NCI-H146 treated with DMSO at 0.1 percent for 48 hours (cell line): ENCODE results near the gene FLCN.

Experiments used
- DNase-seq: peaks from one replicate; lab custom pipeline; 2025; ENCODE audit not compliant: unreplicated experiment; lab: John Stamatoyannopoulos, UW

The FLCN gene

DNA sequence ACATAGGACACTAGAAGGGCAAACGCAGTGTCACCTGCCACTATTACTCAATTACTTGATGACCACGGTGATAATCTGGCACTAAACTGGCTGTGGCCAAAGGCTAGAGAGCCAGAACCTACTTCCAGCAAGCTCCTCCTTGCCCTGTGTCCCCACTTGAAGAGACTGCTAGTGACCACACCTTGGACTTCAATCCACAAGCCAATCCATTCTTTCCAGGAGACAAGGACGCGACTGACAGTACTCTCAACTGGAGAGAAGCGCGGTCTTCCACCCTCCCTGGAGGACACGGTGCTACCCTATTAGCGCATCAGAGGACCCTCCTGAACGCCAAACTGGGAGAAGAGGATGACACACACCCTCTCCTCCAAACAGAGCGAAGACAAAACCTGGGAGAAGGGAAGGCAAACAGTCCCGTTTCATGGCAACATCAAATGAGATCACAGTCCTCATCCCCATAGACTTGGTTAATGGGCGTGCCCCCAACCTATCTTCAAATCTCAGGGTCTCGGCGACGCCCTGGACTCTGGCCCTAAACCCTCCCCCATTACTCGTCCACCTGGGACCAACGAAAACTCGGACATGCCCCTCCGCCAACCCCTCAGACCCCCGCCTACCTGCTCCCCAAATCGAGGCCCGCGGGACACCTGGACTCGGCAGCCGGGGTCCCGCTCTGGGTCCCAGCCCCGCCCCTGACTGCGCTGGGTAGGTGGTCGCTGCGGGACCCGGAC is 508 bp downstream of the FLCN start:
- DNase-seq = peak; percentile 15

DNA sequence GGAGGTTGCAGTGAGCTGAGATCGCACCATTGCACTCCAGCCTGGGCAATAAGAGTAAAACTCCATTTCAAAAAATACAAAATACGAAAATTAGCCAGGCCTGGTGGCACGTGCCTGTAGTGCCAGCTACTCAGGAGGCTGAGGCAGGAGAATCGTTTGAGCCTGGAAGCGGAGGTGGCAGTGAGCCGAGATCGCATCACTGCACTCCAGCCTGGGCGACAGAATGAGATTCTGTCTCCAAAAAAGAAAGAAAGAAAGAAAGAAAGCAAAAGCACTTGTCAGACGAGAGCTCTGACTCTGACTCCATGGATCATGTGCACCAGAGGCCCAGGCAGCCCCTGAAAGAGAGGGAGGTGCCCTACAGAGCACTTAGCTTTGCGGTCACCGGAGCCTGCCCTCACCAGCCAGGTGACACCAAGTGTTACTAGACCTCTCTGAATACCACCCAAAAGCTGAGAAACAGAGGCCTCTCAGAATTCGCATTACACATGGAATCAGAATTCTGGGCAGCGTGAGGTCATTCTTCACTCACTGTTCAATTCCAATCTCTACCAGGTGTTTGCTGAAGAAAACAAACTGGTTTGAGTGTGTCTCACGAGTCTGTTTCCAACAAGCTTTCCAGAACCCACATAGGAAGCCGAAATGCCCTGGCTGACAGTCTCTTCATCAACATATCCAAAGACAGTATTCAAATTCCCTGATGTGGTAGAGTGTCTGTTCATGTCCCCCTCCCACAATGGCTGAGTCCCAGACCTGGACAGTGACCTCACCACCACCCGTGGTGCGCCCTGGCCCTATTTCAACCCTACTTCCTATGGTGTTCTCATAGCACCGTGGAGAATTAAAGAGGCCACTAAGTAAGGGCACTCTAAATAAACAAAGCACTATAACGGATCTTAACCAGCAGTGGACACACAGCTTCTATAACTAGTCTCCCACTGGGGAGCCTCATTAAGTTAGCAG is 1.5 kb downstream of the FLCN start:
- peak; percentile 72 for DNase-seq

DNA sequence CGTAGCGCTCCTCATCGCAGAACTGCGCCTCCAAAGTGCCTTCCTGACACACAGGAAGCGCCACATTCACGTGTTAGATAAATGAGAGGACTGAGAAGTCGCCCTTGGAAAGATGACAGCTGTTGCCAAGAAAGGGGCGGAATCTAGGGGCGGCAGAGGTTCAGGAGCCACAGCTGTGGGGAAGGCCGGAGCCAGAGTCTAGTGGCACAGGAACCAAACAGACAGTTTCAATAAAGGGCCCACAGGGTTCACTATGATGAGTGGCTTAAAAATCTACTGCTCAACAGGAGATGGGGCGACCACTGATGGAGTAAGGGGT is 4.7 kb downstream of the FLCN start:
- DNase-seq = no peak

DNA sequence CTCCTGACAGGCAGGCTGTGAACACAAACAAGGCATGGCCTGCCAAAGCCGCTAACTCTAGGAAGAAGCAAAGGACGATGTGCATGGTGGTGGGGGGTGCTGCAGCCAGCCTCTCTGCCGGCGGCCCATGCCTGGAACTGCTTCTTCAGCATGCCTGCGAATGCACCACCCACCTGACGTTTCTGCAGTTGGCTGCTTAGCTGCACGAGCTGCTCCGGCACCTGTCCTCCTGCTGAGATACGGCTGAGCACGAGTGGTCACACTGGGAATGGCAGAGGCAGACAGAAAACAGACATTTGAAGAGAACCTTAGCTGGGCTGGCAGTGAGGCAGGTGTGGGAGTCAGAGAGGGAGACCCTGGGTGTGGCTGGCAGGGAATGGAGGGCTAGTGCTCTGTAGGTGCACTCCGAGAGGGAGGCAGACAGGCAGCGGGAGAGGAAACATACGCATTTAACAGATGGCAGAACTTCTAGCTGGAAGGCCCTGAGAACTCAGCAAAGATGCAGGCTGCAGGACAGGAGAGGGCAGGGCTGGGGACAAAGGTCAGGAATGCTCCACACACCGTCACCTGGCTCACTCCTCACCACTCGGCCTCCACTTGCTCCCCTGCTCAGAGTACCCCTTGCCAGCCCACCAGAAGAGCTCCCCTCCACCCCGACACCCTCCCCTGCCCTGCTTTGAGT is 5.2 kb downstream of the FLCN start:
- no peak for DNase-seq

DNA sequence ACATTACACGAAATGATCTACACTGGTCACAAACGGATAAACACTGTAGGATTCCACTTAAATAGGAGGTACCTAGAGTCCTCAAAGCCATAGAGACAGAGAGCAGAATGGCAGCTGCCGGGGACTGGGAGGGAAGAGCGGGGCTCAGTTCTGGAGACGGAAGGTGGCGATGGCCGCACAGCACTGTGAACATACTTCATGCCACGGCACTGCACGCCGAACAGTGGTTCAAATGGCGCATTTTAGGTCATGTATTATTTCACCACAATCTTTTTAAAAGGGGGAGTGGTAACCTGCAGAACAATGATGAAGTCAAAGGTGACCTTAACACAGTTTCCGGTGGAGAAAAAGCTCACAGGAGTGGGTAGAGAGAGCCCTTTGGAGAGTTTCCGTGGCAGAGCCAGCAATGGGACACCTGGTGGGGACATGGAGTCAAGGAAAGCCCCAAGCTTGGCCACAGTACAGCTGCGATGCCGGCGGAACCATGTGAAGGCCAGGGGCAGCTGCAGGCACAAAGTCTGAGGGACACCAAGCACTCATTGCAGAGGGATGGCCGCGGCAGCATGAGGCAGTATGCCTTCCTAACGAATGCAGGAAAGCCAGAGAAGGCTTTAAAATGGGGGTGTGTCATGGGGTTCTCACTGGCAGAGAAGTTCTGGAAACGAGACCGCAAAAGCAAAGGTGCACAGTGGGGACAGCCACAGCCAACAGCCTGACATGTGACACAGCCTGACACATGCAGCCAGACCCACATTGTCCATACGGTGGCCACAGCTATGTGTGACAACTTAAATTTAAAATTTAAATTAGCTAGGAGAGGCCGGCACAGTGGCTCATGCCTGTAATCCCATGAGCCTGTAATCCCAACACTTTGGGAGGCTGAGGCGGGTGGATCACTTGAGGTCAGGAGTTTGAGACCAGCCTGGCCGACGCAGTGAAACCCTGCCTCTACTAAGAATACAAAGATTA is 7.3 kb downstream of the FLCN start:
- no peak for DNase-seq

DNA sequence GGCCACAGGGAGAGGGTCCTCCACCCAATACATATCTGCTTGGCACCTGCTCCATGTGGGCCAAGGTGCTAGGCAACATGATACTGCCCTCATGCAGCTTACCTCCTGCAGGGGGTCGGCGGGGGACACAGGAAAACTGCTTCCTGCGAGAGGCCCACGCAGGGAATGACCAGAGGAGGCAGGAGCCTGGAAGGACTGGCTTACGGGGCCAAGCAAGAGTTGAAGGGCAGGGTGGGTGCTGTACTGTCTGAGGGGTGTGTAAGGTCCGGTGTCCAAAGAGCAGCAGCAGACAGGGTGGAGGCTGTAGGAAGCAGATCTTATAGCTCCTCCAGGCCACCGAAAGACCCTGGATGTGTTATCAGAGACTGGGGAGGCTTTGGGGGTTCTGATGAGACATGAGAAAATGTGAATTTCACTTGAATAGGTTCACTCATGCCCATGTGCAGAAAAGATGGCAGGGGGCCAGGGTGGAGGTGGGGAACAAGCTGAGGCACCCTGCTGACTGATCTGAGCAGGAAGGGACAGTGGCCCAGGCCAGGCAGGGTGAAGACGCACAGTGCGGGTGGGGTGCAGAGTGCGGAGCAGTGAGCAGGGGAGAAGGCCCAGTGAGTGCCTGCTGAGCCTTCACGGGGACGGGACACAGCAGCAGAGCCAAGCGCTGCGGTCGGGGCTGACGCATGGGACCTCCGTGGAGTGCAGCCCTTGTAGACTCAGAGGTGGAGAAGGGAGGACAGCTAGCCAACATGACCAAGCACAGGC is 8.3 kb downstream of the FLCN start:
- DNase-seq = no peak

DNA sequence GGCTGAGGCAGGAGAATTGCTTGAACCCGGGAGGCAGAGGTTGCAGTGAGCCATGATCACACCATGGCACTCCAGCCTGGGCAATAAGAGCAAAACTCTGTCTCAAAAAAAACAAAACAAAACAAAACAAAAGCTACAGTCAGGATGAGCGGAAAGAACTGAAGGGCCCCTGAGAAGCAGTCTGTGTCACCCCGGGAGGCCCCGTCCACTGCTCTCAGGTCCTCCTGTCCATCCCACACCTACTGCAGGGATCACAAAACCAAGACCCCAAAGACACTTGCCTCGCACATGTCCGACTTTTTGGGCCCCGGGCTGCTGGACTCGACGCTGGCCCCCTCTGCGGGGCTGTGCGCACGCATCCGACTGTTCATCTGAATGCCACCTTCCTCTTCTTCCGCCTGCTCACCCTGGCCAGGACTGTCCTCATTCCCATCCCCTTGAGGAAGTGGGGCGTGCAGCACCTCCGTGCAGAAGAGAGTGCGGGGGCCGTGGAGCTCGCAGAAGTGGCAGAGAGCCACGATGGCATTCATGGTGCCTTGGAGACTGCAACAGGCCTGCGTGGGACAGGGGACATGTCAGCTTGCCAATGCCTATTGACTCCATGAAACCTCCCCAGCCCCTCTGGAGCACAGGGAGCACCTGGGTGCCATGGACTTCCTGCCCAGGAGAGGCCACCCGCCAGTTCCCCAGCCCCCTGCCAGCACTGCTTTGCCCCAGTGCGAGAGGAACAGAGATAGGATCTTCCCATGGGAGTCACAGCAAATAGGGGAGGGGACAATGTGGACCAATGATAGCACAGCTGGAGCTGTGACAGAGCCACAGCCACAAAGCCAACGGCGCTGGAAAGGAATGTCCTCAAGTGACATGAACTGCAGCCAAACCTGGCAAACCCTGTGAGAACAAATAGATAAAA is 9.1 kb downstream of the FLCN start:
- DNase-seq = no peak

DNA sequence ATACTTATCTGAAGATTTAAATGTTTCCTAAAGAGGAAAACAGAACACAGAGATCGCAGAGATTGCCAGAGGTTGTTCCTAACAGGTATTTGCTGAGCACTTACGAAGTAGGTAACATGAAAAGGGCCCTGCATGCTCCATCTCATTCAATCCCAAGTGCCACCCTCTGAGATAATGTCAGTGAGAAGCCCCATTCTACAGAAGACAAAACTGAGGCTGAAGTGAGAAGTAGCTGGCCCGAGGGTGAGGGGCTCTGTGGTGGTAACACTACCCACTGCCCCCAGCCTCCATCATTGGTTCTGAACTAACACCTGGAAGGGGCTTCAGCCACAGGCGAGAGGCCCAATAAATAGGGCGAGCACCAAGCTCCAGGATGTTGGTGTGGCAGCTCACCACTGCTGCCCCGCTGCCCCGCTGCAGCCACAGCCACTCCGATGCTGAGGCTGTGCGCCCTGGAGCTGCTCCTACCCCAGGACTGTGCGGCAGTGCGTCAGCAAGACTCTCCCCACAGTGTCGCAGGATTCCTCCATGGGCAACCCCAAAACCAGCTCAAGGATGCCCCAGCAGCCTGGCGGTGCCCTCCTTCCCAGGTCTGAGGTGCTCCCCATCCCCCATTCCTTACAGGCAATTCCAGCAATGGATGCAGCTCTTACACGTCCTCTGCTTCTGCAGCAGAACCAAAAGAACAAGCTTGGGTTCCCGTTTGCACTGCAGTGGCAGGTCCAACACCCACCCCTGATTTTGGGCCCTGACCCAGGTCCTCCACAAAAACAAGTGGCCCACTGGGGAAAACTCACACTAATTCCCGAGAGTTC is 10.3 kb downstream of the FLCN start:
- no peak for DNase-seq

DNA sequence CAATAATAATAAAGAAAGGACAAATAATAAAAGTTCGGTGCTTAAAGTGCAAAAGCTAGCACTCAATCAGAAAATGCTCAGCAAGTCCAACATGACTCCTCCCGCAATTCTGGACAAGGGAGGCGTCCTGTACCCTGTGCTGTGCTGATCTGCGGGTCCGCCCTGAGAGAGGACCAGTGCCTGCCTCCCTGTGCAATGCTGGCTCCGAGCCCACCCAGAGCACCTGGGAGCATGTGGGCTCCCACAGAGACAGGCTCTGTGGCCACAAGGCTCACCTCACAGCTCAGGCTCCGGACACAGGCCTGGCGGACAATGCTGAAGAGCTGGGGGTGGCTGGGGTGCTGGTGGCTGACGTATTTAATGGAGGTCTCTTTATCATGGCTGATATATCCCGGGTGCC is 11.1 kb downstream of the FLCN start:
- no peak for DNase-seq

DNA sequence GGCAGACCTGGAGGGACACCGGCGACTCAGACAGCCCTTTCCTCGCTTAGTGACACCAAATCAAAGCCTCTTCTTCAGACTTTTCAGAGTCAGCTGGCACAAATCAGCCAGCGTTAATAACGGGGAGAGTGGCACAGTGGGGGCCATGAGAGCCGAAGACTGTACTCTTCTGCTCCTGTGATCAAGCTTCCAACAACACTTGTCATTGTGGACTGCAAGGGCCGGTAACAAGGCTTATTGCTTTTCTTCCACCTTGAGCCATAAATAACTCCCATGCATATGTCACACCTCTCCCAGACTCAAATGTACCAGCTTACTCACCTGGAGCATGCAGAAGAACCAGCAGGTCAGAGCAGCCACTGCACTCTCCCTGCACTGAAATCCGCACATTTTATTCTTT is 12.8 kb downstream of the FLCN start:
- no peak for DNase-seq

DNA sequence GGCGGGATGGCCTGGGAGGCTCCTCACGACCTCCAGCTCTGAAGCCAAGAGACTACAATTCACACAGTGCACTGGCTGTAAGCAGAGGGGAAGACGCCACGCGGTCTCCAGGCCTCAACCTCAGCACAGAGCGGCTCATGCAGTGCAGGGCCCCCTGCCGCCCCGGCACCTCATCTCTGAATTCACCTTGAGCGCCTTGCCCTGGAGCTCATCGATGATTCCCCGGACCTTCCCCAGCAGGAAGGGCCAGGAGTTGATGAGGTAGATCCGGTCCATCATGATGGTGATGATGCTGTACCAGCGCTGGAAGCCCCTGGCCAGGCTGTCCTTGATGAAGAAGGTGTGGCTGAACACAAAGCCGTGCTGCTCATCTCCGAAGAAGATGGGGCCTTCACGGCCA is 13.2 kb downstream of the FLCN start:
- DNase-seq = no peak

DNA sequence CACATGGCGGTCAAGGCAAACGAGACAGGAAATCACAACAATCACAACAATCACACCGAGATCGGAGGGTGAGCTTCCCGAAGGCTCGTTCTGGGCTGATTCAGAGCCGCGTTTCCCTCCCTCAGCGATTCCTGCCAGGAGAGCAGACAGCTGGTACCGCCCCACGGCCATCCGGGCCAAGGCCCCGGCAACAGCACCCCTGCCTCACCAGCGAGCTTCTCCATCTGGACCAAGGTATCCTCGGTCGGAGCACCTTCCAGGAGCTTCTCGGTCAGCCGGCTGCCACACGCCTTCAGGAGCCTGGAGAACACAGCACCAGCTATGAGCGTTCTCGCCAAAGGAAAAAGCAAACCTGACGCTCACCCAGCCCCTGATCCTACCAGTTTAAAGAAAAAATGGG is 15.6 kb downstream of the FLCN start:
- DNase-seq = no peak

DNA sequence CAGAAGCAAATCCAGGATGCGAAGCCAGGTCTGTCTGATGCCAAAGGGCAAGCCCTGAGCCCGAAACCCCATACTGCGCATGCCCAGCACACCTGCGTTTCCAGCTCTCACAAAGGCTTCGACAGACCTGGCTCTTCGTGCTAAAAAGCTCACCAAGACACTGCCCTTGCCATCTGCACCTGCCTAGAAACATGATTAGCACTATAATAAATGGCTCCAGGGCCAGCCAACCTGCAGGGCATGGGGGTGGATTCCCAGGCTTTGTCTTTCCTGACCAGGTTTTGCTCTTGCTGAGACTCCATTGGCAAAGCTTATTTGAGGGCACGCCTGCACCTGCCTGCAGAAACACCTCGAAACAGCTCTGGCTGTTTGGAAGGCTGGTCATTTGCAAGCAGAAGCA is 16.4 kb downstream of the FLCN start:
- peak; percentile 94 for DNase-seq

DNA sequence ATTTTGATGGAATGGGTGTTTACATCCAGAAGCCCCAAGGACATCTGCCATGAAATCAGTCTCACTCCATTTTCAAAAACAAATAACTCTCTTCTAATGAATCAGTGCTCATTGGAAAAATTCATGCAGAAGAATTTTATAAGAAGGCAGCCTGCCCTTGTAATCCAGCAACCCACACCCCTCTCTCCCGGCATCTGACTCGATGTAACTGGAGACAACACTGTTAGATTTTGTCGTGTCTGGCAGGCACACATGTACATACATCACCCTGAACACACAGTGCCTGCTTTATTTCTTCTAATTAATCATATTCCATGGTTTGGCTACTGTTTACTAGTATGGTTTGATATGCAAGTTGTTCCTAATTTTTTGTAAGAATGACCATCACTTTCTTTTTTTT is 19.0 kb downstream of the FLCN start:
- DNase-seq = no peak

DNA sequence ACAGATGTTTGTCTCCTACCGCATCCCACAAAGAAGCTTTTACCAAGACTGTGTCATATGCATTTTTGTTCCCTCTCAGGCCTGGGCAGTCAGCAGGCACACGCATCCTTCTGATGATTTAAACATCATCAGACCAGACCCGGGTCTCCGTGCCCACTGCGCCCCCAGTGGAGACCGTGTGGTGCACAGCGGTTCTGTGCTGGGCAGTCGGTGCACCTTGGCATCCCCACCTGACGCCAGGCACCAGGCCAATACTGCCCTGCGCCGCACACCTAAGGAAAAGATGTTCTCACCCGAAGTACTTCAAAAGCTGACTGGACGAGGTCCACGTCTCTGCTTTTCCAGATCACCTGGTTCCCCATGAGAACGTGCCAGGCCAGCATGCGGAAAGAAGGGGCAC is 20.2 kb downstream of the FLCN start:
- no peak for DNase-seq

DNA sequence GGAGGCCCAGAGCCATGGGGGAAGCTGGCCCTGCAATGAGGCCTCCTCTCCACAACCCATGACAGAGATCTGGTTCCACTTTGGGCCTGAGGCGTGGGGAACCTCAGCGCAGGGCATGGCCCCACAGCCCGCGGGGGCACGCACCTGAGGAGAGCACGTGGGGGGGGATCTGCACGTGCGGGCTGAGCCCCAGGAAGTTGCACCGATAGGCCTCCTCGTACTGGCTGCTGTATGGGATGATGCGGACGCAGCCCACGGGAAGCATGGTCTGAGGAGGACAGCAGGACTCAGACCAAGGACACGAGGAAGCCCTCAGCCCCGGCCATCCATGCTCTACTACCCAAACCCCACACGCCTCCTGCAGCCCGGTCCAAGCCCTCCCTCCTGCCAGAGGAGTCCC is 20.7 kb downstream of the FLCN start:
- no peak for DNase-seq

DNA sequence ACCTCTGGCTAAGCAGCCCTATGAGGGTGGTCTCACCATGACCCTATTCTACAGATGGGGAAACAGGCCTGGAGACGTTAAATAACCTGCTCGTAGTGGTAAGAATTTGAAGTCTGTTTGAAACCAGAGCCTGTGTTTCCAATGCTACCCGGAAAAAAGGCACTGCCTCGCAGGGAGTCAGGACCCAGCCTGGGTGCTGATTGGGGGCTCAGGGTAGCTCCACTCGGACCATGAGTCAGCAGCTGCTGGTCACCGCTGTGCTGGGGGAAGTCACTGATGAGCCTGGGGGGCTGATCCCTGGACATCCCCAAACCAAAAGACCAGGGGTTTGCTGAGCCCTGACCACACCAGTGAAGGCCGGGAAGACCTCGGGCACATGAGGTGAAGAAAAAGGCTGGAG is 21.4 kb downstream of the FLCN start:
- DNase-seq = no peak
